ENCODE measurements around the gene BLID. TPM values are rescaled to one million over a fixed set of nuclear protein-coding genes. Genes with fewer than 3 reads are reported as not detected.

BLID gene
- total RNA-seq, 1 donor from 2014 or later: not detected

GRCh38 chr11:122146475-122146874, 30.5 kb upstream of the BLID start:
- Mint-ChIP-seq H3K36me3 (ENCODE audit: low read depth) (no peaks in the 10 kb centered on the region), H3K27me3 (ENCODE audit: low read depth) (no peaks in the 10 kb centered on the region), H3K4me1 (peaks cover 33% of the 10 kb centered on the region), H3K27ac (ENCODE audit: unreplicated experiment) (no peak overlapping the region), H3K9me3 (peaks cover 2% of the 10 kb centered on the region), H3K4me3 (no peak overlapping the region)
- DNase-seq (ENCODE audit: low read depth, low spot score): no peak
- no peak for TF ChIP-seq CTCF (conservative IDR thresholded peaks at IDR 0.05)

GRCh38 chr11:122145715-122146274, 29.8 kb upstream of the BLID start:
- DNase-seq (ENCODE audit: low read depth, low spot score): no peak
- Mint-ChIP-seq H3K9me3 (peaks cover 2% of the 10 kb centered on the region), H3K27me3 (ENCODE audit: low read depth) (no peaks in the 10 kb centered on the region), H3K27ac (ENCODE audit: unreplicated experiment) (no peak overlapping the region), H3K4me1 (peaks cover 34% of the 10 kb centered on the region), H3K36me3 (ENCODE audit: low read depth) (no peaks in the 10 kb centered on the region), H3K4me3 (no peak overlapping the region)
- no peak for TF ChIP-seq CTCF (conservative IDR thresholded peaks at IDR 0.05)

GRCh38 chr11:122144752-122145151, 28.7 kb upstream of the BLID start:
- no peak for DNase-seq (ENCODE audit: low read depth, low spot score)
- Mint-ChIP-seq H3K36me3 (ENCODE audit: low read depth) (no peaks in the 10 kb centered on the region), H3K9me3 (peaks cover 2% of the 10 kb centered on the region), H3K27me3 (ENCODE audit: low read depth) (no peaks in the 10 kb centered on the region), H3K27ac (ENCODE audit: unreplicated experiment) (no peak overlapping the region), H3K4me3 (no peak overlapping the region), H3K4me1 (peaks cover 35% of the 10 kb centered on the region)
- no peak for TF ChIP-seq CTCF (conservative IDR thresholded peaks at IDR 0.05)

GRCh38 chr11:122141725-122142124, 25.7 kb upstream of the BLID start:
- H3K4me1 Mint-ChIP-seq: peaks cover 45% of the 10 kb centered on the region
- peaks cover 2% of the 10 kb centered on the region for H3K9me3 Mint-ChIP-seq
- no peak for DNase-seq (ENCODE audit: low read depth, low spot score)
- TF ChIP-seq CTCF (conservative IDR thresholded peaks at IDR 0.05): no peak
- H3K27ac Mint-ChIP-seq (ENCODE audit: unreplicated experiment): peak overlapping the region; percentile 83
- peak overlapping the region; percentile 45 for H3K4me3 Mint-ChIP-seq
- no peaks in the 10 kb centered on the region for H3K27me3 Mint-ChIP-seq (ENCODE audit: low read depth)
- H3K36me3 Mint-ChIP-seq (ENCODE audit: low read depth): no peaks in the 10 kb centered on the region

GRCh38 chr11:122140500-122140899, 24.5 kb upstream of the BLID start:
- Mint-ChIP-seq H3K27me3 (ENCODE audit: low read depth) (no peaks in the 10 kb centered on the region), H3K4me3 (no peak overlapping the region)
- TF ChIP-seq CTCF (conservative IDR thresholded peaks at IDR 0.05): no peak

GRCh38 chr11:122139595-122139866, 23.5 kb upstream of the BLID start:
- DNase-seq (ENCODE audit: low read depth, low spot score): no peak
- H3K4me1 Mint-ChIP-seq: peaks cover 45% of the 10 kb centered on the region
- H3K27ac Mint-ChIP-seq (ENCODE audit: unreplicated experiment): no peak overlapping the region
- H3K9me3 Mint-ChIP-seq: peaks cover 2% of the 10 kb centered on the region
- no peak for TF ChIP-seq CTCF (conservative IDR thresholded peaks at IDR 0.05)
- H3K36me3 Mint-ChIP-seq (ENCODE audit: low read depth): no peaks in the 10 kb centered on the region
- no peaks in the 10 kb centered on the region for H3K27me3 Mint-ChIP-seq (ENCODE audit: low read depth)
- H3K4me3 Mint-ChIP-seq: no peak overlapping the region

More at GRCh38 chr11:122140500-122140899, 24.5 kb upstream of the BLID start:
- no peak for DNase-seq (ENCODE audit: low read depth, low spot score)
- Mint-ChIP-seq H3K9me3 (peaks cover 2% of the 10 kb centered on the region), H3K27ac (ENCODE audit: unreplicated experiment) (no peak overlapping the region), H3K36me3 (ENCODE audit: low read depth) (no peaks in the 10 kb centered on the region), H3K4me1 (peaks cover 45% of the 10 kb centered on the region)
